DMS 273 (cell line): ENCODE measurements around the gene OGFR.
A peak's percentile ranks its signal among the peaks of the same experiment; 100 is the strongest.

ENCODE experiments used
- DNase-seq: peaks from one replicate; lab custom pipeline; 2025; ENCODE audit not compliant: unreplicated experiment; lab: John Stamatoyannopoulos, UW

Gene OGFR

DNA sequence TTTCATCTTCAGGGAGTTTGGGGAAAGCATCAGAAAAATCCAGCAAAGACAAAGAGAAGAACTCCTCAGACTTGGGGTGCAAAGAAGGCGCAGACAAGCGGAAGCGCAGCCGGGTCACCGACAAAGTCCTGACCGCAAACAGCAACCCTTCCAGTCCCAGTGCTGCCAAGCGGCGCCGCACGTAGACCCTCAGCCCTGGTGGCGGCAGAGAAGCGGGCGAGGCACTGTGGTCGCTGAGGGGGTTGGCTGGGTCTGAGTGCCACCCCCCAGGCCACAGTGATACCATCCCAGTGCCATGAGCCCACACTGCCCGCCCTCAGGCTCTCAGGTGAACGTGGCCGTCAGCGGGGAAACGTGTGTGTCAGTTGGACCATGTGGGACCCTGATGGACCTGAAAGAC is 5.2 kb upstream of the OGFR start:
- no peak for DNase-seq

GRCh38 chr20:62799873-62800272 is 4.8 kb upstream of the OGFR start:
- no peak for DNase-seq

DNA sequence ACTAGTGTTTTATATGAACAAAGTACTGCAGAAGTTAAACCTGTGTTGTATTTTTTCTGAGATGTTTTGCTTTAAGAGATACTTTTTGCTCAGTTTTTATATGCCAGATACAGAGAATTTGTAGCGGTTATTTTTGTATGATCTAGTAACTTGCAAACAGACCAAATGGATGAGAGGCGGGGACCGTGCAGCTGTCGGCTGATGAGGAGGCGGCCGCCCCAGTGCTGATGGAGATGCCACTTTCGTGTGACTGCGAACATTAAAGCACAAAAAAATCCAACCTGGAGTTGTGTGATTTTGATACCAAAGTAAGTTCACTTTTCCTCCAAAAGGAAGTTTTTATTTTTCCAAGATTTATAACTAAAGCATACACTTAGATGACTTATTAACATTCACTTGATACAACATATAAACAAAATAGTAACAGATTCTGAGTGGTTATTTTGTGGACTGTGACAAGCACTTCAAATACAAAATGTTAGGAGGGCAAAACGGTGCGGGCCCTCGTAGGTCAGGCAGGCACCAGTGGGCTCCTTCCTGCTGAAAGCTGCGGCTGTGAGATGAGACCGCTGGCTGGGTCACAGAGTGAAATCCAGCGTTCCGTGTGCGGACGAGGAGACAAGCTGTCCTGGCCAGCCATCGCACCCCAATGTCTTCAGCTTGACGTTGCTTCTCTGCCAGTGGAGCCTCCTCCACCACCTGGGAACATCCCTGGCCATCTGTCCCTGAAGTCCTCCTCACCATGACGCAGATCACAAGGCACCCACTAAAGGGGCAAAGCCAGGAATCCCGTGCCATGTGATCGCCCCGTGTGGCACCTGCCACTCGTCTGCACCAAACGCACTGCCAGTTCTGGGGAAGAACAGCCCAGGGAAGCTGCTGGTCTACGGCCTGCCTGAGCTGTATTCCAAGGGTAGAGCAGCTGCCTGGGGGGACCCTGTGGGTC is 4.0 kb upstream of the OGFR start:
- DNase-seq, result no peak

DNA sequence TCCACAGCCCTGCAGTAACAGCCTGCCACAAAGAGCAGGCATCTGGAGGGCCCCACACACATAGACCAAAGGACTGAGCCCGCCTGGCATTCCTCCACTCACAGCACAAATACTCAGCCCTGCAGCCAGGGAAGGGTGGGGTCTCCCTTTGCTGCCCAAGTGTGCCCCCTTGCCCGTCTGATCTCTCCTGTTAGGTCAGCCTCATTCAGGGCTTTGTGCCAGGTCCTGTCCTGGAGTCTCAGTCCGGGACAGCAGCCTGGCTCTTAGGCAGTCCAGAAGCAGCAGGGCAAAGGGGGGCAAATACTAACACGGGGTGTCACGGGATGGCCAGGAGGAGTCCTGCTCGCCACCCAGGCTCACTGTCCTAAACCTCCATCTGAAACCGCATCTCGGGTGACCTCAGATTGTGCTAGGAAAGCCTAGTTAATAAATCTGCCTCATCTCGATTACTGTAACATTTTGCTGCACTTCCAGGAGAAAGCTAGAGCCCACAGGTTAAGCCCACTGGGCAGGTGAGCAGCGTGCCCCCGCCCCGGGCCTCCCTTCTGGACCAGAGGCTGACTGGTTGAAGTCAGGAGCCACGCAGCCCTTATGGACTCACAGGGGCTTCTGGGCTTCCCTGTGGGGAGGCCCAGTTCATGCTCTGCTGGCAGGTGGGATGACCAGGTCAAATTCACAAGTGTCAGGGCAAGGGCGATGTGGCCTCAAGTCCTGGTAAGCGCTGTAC is 3.2 kb upstream of the OGFR start:
- DNase-seq, result no peak

- DNase-seq, result no peak
Measured at GRCh38 chr20:62802026-62802712, 2.5 kb upstream of the OGFR start.

DNA sequence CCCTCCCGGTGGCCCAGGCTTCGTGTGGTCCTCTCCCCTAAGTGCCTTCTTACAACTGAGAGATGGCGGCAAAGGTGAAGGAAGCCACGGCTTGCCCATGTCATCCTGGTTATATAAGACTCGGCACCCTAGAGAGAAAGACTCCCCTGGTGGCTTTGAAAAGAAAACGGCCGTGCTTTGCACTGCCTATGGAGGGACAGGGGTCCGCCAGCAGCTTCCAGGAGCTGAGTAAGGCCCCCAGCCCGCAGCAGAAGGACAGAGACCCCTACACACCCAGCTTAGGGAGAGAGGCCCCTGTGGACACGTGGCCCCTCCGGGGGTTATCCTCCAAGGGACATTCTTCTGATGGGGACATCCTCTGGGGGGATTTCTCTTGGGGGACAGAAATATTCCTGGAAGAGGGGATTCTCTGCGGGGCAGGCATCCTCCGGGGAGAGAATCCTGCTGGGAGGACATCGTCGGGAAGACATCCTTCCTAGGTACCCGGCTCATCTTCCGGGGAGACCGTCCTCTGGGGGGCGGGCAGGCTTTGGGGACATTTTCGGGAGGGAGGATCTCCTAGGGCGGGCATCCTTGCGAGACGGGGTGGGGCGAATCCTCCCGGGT is 511 bp upstream of the OGFR start:
- no peak for DNase-seq

DNA sequence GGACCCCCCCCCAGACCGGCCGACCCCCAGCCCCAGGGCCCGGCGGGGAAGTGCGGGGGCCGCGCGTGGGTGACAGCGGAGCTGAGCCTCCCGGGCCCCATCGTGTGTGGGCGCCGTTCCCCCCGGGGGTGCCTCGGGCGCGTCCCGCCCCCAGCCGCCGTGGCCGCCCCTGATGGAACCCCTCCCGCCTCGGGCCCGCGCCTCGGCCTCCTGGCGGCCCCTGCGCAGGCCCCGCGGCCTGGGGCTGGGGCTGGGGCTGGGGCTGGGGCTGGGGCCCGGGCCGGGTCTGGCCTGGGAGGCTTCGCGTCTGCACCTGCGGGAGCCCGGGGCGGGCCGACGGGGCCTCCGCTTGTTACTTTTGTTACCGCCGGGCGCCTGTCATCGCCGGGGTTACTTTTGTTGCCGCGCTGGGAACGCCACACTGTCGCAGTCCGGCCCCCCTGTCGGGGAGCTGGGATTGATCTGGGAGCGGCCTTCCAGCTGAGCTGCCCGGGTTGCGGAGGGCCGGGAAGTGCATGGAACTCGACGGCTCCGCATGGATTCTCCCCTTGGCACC is 598 bp downstream of the OGFR start:
- peak; percentile 64 for DNase-seq

GRCh38 chr20:62805711-62806382 is 1.2 kb downstream of the OGFR start:
- DNase-seq, result no peak

- no peak for DNase-seq
Measured at GRCh38 chr20:62806383-62807050, 1.9 kb downstream of the OGFR start.

DNA sequence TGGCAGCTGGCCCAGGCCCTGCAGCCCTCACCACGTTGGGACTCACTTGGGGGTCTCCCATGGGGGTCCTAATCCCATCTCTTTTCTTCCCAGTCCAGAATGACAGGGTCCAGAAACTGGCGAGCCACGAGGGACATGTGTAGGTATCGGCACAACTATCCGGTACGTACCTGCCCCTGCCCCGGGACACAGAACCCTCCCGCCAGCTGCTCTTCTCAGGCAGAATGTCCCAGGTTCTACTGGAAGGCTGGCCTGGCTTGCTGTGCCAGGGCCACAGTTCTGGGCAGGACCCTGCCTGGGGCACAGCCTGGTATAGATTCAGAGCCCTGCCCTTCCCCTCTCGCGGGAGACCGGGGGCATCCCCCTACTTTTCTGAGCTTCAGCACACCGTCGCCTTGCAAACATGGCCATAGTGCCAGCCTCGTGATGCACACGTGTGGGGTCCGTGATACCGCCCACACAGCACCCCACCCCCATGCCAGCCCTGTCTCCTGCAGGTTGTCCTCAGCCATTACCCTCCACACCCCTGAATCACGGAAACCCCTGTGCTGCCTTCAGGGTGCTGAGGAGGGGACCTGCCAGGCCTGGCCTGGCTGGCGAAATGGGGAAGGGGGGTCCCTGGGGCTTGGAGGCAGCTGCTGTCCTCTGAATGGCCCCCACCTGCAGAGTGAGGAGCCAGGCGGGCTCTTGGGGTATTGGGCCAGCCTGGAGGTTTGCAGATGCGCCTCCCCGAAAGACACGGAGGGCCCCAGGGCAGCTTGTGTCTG is 3.0 kb downstream of the OGFR start:
- no peak for DNase-seq

GRCh38 chr20:62808211-62808865 is 3.7 kb downstream of the OGFR start:
- DNase-seq, result peak; percentile 84

DNA sequence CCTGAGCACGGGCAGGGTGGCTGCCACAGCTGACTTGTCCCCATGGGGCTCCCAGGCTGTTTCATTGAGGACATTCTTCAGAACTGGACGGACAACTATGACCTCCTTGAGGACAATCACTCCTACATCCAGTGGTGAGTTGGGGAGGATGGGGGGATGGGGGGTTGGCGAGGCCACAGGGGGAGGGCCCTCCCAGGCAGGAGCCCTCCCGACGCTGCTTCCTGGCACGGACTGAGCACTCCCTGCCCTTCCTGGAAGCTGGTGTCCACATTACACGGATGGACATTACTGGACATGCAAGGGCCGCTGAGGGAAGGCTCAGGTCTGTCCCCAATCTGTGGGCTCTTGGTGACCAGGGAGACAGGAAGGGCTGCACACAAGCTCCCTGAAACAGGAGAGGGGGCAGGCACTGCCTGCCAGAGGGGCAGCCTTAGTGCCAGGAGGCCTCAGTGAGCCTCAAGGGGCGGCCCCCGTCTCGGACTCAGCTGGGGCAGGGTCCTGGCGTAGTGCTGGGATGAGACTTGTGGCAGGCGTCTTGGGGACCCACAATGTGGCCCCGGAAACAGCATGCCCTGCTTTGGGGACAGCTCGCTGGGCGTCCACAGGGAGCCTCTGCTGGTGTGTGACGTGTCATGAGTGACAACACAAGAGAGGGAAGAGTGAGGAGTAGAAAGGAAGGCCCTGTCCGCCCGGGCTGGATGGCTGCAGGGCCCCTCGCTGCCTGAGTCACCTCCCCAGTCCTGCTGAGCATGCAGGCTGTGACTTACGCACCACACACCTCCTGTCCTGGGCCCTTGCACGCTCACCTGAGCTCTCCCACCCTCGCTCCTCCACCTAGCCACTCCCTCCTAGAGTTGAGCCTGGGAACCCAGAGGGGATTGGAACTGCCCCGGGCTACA is 5.1 kb downstream of the OGFR start:
- no peak for DNase-seq

- DNase-seq, result no peak
Measured at GRCh38 chr20:62811320-62811719, 6.7 kb downstream of the OGFR start.

- no peak for DNase-seq
Measured at GRCh38 chr20:62811720-62812119, 7.1 kb downstream of the OGFR start.

DNA sequence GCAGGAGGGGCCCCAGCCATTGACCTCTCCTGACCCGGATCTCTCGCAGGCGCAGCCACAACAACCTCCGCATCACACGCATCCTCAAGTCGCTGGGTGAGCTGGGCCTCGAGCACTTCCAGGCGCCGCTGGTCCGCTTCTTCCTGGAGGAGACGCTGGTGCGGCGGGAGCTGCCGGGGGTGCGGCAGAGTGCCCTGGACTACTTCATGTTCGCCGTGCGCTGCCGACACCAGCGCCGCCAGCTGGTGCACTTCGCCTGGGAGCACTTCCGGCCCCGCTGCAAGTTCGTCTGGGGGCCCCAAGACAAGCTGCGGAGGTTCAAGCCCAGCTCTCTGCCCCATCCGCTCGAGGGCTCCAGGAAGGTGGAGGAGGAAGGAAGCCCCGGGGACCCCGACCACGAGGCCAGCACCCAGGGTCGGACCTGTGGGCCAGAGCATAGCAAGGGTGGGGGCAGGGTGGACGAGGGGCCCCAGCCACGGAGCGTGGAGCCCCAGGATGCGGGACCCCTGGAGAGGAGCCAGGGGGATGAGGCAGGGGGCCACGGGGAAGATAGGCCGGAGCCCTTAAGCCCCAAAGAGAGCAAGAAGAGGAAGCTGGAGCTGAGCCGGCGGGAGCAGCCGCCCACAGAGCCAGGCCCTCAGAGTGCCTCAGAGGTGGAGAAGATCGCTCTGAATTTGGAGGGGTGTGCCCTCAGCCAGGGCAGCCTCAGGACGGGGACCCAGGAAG is 7.7 kb downstream of the OGFR start:
- DNase-seq, result no peak

DNA sequence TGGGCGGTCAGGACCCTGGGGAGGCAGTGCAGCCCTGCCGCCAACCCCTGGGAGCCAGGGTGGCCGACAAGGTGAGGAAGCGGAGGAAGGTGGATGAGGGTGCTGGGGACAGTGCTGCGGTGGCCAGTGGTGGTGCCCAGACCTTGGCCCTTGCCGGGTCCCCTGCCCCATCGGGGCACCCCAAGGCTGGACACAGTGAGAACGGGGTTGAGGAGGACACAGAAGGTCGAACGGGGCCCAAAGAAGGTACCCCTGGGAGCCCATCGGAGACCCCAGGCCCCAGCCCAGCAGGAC is 8.2 kb downstream of the OGFR start:
- DNase-seq, result no peak

GRCh38 chr20:62813588-62813987 is 9.0 kb downstream of the OGFR start:
- no peak for DNase-seq
